GM18517 (cell line): ENCODE results near the gene ABCC11.

Experiments used
- ATAC-seq: cut with Tn5 transposase; IDR thresholded peaks from one replicate; pipeline ENCODE4 v1.9.1; 2021; ENCODE audit warnings: mild to moderate bottlenecking, moderate library complexity; ENCODE audit not compliant: unreplicated experiment

Gene ABCC11

GRCh38 chr16:48247311-48247710 lies at the start of gene ABCC11:
Gene ABCC11 (minus strand): TSS chr16:48247539. CDS start chr16:48231921, 15,618 bp downstream.
- ATAC-seq = no peak

- no peak for ATAC-seq
These were observed 48.3 kb upstream of the ABCC11 start for GRCh38 chr16:48295488-48296281.

- ATAC-seq = no peak
These were observed 47.4 kb upstream of the ABCC11 start for GRCh38 chr16:48294724-48295123.

GRCh38 chr16:48292452-48292851 lies 45.1 kb upstream of the ABCC11 start:
- ATAC-seq = no peak

- no peak for ATAC-seq
These were observed 44.4 kb upstream of the ABCC11 start for GRCh38 chr16:48291754-48292153.

GRCh38 chr16:48291303-48291702 lies 44.0 kb upstream of the ABCC11 start:
- ATAC-seq = no peak

- no peak for ATAC-seq
These were observed 39.9 kb upstream of the ABCC11 start for GRCh38 chr16:48287239-48287638.

GRCh38 chr16:48284772-48285409 lies 37.6 kb upstream of the ABCC11 start:
- ATAC-seq = no peak

GRCh38 chr16:48282636-48283263 lies 35.4 kb upstream of the ABCC11 start:
- ATAC-seq = no peak

GRCh38 chr16:48280546-48280945 lies 33.2 kb upstream of the ABCC11 start:
- no peak for ATAC-seq

GRCh38 chr16:48279199-48279598 lies 31.9 kb upstream of the ABCC11 start:
- no peak for ATAC-seq

- no peak for ATAC-seq
These were observed 29.8 kb upstream of the ABCC11 start for GRCh38 chr16:48277158-48277557.

GRCh38 chr16:48276102-48276501 lies 28.8 kb upstream of the ABCC11 start:
- no peak for ATAC-seq

GRCh38 chr16:48274476-48274875 lies 27.1 kb upstream of the ABCC11 start:
- ATAC-seq = no peak

GRCh38 chr16:48272837-48273421 lies 25.6 kb upstream of the ABCC11 start:
- no peak for ATAC-seq

GRCh38 chr16:48271728-48272127 lies 24.4 kb upstream of the ABCC11 start:
- ATAC-seq = no peak

- ATAC-seq = no peak
These were observed 21.7 kb upstream of the ABCC11 start for GRCh38 chr16:48269011-48269410.

- no peak for ATAC-seq
These were observed 15.3 kb upstream of the ABCC11 start for GRCh38 chr16:48262631-48263030.

- ATAC-seq = no peak
These were observed 14.2 kb upstream of the ABCC11 start for GRCh38 chr16:48261569-48261968.

GRCh38 chr16:48256579-48257177 lies 9.3 kb upstream of the ABCC11 start:
- no peak for ATAC-seq

GRCh38 chr16:48252013-48252412 lies 4.7 kb upstream of the ABCC11 start:
- no peak for ATAC-seq
